OCI-LY1 (cell line): ENCODE results near the gene CDH13.

Experiments used
- EZH2 ChIP-seq: fragments of 200-600 bp; sonication (generic), shearing (Covaris generic); IDR thresholded peaks from 2 replicates; pipeline ENCODE4 v1.8.0; 2017; ENCODE audit warnings: borderline replicate concordance, mixed run types, mild to moderate bottlenecking, antibody characterized with exemption, low read length, moderate library complexity, mixed read lengths
- TF ChIP-seq, protein P1 (sequence below): fragments of 200-600 bp; sonication (generic), shearing (Covaris generic); IDR thresholded peaks from 2 replicates; pipeline ENCODE4 v1.5.1; 2017; ENCODE audit warnings: mild to moderate bottlenecking, antibody characterized with exemption, low read length, moderate library complexity, mixed read lengths

DNA sequence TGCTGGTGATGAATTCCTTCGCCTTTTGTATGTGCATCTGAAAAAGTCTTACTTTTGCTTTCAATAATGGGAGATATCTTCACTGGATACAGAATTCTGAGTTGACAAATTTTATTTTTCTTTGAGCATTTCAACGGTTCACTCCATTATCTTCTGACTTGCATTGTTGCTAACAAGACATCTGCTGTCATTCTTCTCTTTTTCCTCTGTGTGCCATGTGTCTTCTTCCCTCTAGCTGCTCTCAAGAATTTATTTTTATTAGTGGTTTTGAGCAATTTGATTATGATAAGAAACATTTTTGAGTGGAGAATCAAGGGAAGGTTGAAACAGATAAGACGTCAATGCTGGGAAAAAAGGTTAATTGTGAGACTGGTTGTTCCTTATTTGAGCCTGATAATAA is 471.8 kb downstream of the CDH13 start:
- TF ChIP-seq, protein P1, sequence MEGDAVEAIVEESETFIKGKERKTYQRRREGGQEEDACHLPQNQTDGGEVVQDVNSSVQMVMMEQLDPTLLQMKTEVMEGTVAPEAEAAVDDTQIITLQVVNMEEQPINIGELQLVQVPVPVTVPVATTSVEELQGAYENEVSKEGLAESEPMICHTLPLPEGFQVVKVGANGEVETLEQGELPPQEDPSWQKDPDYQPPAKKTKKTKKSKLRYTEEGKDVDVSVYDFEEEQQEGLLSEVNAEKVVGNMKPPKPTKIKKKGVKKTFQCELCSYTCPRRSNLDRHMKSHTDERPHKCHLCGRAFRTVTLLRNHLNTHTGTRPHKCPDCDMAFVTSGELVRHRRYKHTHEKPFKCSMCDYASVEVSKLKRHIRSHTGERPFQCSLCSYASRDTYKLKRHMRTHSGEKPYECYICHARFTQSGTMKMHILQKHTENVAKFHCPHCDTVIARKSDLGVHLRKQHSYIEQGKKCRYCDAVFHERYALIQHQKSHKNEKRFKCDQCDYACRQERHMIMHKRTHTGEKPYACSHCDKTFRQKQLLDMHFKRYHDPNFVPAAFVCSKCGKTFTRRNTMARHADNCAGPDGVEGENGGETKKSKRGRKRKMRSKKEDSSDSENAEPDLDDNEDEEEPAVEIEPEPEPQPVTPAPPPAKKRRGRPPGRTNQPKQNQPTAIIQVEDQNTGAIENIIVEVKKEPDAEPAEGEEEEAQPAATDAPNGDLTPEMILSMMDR: no peak
- no peak for TF ChIP-seq EZH2
